OCI-LY7 (cell line): ENCODE data around the gene DLG3. TPM values are rescaled to one million over a fixed set of nuclear protein-coding genes. Genes with fewer than 3 reads are reported as not detected.

ENCODE experiments used
- BruUV-seq: library from RNA; stranded (reverse); fragments of 400-500 nt; replicated peaks from 2 replicates; lab custom pipeline; 2021; lab: Mats Ljungman, UMichigan
- CTCF ChIA-PET: fragments of 300-600 bp; sonication (Branson Sonifier 250); formaldehyde crosslinking; loops from one replicate; lab custom pipeline; 2022; ENCODE audit warnings: antibody characterized with exemption; ENCODE audit not compliant: unreplicated experiment; lab: Charles Lee
- POLR2A ChIA-PET: fragments of 300-600 bp; sonication (Branson Sonifier 250); formaldehyde crosslinking; loops from one replicate; lab custom pipeline; 2022; ENCODE audit warnings: antibody characterized with exemption; lab: Charles Lee
- DNase-seq: peaks from one replicate; pipeline ENCODE4 v3.0.0-alpha.2; 2015; ENCODE audit warnings: low spot score
- H2AFZ ChIP-seq: fragments of 200-600 bp; sonication (generic), shearing (Covaris generic); 2 replicates; pipeline ENCODE4 v1.6.1; 2014; ENCODE audit warnings: mild to moderate bottlenecking, antibody characterized with exemption, low read length, moderate library complexity
- H3K27ac ChIP-seq: fragments of 200-600 bp; sonication (generic); 2 replicates; pipeline ENCODE4 v1.5.1; 2014; ENCODE audit warnings: mixed run types, low read depth, mild to moderate bottlenecking, moderate library complexity, low read length, inconsistent platforms; ENCODE audit not compliant: poor library complexity, severe bottlenecking
- H3K36me3 ChIP-seq: fragments of 200-600 bp; sonication (generic); 2 replicates; pipeline ENCODE4 v1.6.1; 2014; ENCODE audit warnings: mild to moderate bottlenecking, antibody characterized with exemption, low read length, moderate library complexity, mixed read lengths; ENCODE audit not compliant: insufficient read depth
- H3K4me1 ChIP-seq: fragments of 200-600 bp; sonication (generic); 2 replicates; pipeline ENCODE4 v1.5.1; 2014; ENCODE audit warnings: mild to moderate bottlenecking, low read length; ENCODE audit not compliant: insufficient read depth, poor library complexity, severe bottlenecking
- H3K4me2 ChIP-seq: fragments of 200-600 bp; sonication (generic); 2 replicates; pipeline ENCODE4 v1.6.1; 2014; ENCODE audit warnings: mild to moderate bottlenecking, low read length
- H3K4me3 ChIP-seq: fragments of 200-600 bp; sonication (generic); 2 replicates; pipeline ENCODE4 v1.5.1; 2014; ENCODE audit warnings: mild to moderate bottlenecking, low read depth, low read length; ENCODE audit not compliant: poor library complexity, severe bottlenecking
- H3K79me2 ChIP-seq: fragments of 200-600 bp; sonication (generic); 2 replicates; pipeline ENCODE4 v1.6.1; 2016; ENCODE audit warnings: low read depth, mild to moderate bottlenecking, low read length, moderate library complexity, mixed read lengths; ENCODE audit not compliant: insufficient read depth
- H3K9me2 ChIP-seq: fragments of 200-600 bp; sonication (generic); 2 replicates; pipeline ENCODE4 v1.6.1; 2016; ENCODE audit warnings: mild to moderate bottlenecking, low read length, mixed read lengths; ENCODE audit not compliant: insufficient read depth
- H3K9me3 ChIP-seq: fragments of 200-600 bp; sonication (generic); 2 replicates; pipeline ENCODE4 v1.6.1; 2014; ENCODE audit warnings: mild to moderate bottlenecking, mixed run types, low read length, mixed read lengths
- H4K20me1 ChIP-seq: fragments of 200-600 bp; sonication (generic); 2 replicates; pipeline ENCODE4 v1.6.1; 2014; ENCODE audit warnings: mild to moderate bottlenecking, antibody characterized with exemption, low read length, moderate library complexity, mixed read lengths; ENCODE audit not compliant: insufficient read depth
- CTCF ChIP-seq: fragments of 200-600 bp; sonication (generic); conservative IDR thresholded peaks from 2 replicates; pipeline ENCODE4 v1.5.1; 2014; ENCODE audit warnings: mild to moderate bottlenecking, antibody characterized with exemption, low read length, moderate library complexity, mixed read lengths
- EZH2phosphoT487 ChIP-seq: fragments of 200-600 bp; sonication (generic); IDR thresholded peaks from 2 replicates; pipeline ENCODE4 v1.6.1; 2018; ENCODE audit warnings: low read depth, borderline replicate concordance, mild to moderate bottlenecking, mixed run types, antibody characterized with exemption, low read length, moderate library complexity, mixed read lengths
- intact Hi-C: fragments of 100-400 bp; cut with micrococcal nuclease; formaldehyde crosslinking; loops from one replicate; pipeline ENCODE4 v1.10.0; 2022; ENCODE audit not compliant: unreplicated experiment
- total RNA-seq, 2 experiments: library from RNA; depleted of rRNA in 1 of 2; stranded (reverse); fragments of >200 nt in 1 of 2; shearing (Covaris generic) in 1 of 2; gene quantifications; 2 replicates each; pipeline ENCODE4 v1.2.3, GENCODE V29; 2014 to 2022

Gene DLG3
- total RNA-seq, 2 experiments from 2014 or later, result 0.06 TPM; not detected in 1

GRCh38 chrX:70527610-70528345 is 83.1 kb downstream of the DLG3 start:
- no peak overlapping the region for H3K4me3 ChIP-seq
- no peak overlapping the region for H2AFZ ChIP-seq
- H3K9me2 ChIP-seq, result no peaks in the 10 kb centered on the region
- H3K79me2 ChIP-seq, result no peaks in the 10 kb centered on the region
- BruUV-seq, result no TSS peak
- no peak overlapping the region for H3K27ac ChIP-seq
- no peak for DNase-seq
- CTCF ChIA-PET, result no interaction called here
- no peaks in the 10 kb centered on the region for H4K20me1 ChIP-seq
- no peaks in the 10 kb centered on the region for H3K9me3 ChIP-seq
- intact Hi-C loops, result no loop called here
- POLR2A ChIA-PET, result no interaction called here
- H3K4me1 ChIP-seq, result no peaks in the 10 kb centered on the region
- TF ChIP-seq EZH2phosphoT487 (no peak), CTCF (no peak)
- no peaks in the 10 kb centered on the region for H3K36me3 ChIP-seq
- no peak overlapping the region for H3K4me2 ChIP-seq

- ChIA-PET CTCF (no interaction called here), POLR2A (no interaction called here)
- no peaks in the 10 kb centered on the region for H3K36me3 ChIP-seq
Observed at GRCh38 chrX:70535198-70535597, 90.6 kb downstream of the DLG3 start.

More at GRCh38 chrX:70535198-70535597, 90.6 kb downstream of the DLG3 start:
- no peaks in the 10 kb centered on the region for H4K20me1 ChIP-seq
- no peak for DNase-seq
- no peak overlapping the region for H3K4me2 ChIP-seq
- intact Hi-C loops, result no loop called here
- no peak overlapping the region for H3K27ac ChIP-seq
- no peaks in the 10 kb centered on the region for H3K9me3 ChIP-seq
- no peaks in the 10 kb centered on the region for H3K4me1 ChIP-seq
- H3K9me2 ChIP-seq, result no peaks in the 10 kb centered on the region
- no peaks in the 10 kb centered on the region for H3K79me2 ChIP-seq
- no peak overlapping the region for H2AFZ ChIP-seq
- TF ChIP-seq EZH2phosphoT487 (no peak), CTCF (no peak)
- H3K4me3 ChIP-seq, result no peak overlapping the region
- BruUV-seq, result no TSS peak
